HG02759 (cell line): ENCODE results near the gene CFAP299.

Experiments
- ATAC-seq: cut with Tn5 transposase; IDR thresholded peaks from one replicate; pipeline ENCODE4 v1.9.1; 2021; ENCODE audit warnings: mild to moderate bottlenecking, moderate library complexity; ENCODE audit not compliant: unreplicated experiment

Gene CFAP299

GRCh38 chr4:80803337-80803736, 467.8 kb downstream of the CFAP299 start:
- no peak for ATAC-seq

- no peak for ATAC-seq
These were observed 470.9 kb downstream of the CFAP299 start for GRCh38 chr4:80806472-80806871.

GRCh38 chr4:80809039-80809729, 473.7 kb downstream of the CFAP299 start:
- no peak for ATAC-seq

- no peak for ATAC-seq
These were observed 475.9 kb downstream of the CFAP299 start for GRCh38 chr4:80811406-80811805.

- no peak for ATAC-seq
These were observed 476.6 kb downstream of the CFAP299 start for GRCh38 chr4:80812145-80812544.

- no peak for ATAC-seq
These were observed 478.7 kb downstream of the CFAP299 start for GRCh38 chr4:80814266-80814665.

GRCh38 chr4:80831383-80832361, 496.1 kb downstream of the CFAP299 start:
- no peak for ATAC-seq

- ATAC-seq, result no peak
These were observed 503.8 kb downstream of the CFAP299 start for GRCh38 chr4:80839281-80839680.

- ATAC-seq, result no peak
These were observed 504.3 kb downstream of the CFAP299 start for GRCh38 chr4:80839792-80840191.

- ATAC-seq, result no peak
These were observed 504.9 kb downstream of the CFAP299 start for GRCh38 chr4:80840396-80840795.

- peak; percentile 90 for ATAC-seq
These were observed 506.2 kb downstream of the CFAP299 start for GRCh38 chr4:80841587-80842281.

GRCh38 chr4:80846210-80846609, 510.7 kb downstream of the CFAP299 start:
- ATAC-seq, result no peak

- no peak for ATAC-seq
These were observed 516.5 kb downstream of the CFAP299 start for GRCh38 chr4:80852061-80852460.

GRCh38 chr4:80873571-80873970, 538.0 kb downstream of the CFAP299 start:
- ATAC-seq, result no peak

GRCh38 chr4:80874979-80875378, 539.4 kb downstream of the CFAP299 start:
- no peak for ATAC-seq

GRCh38 chr4:80875642-80876041, 540.1 kb downstream of the CFAP299 start:
- peak; percentile 88 for ATAC-seq

GRCh38 chr4:80876810-80877209, 541.3 kb downstream of the CFAP299 start:
- peak; percentile 74 for ATAC-seq

GRCh38 chr4:80878218-80878617, 542.7 kb downstream of the CFAP299 start:
- ATAC-seq, result no peak

- peak; percentile 83 for ATAC-seq
These were observed 562.2 kb downstream of the CFAP299 start for GRCh38 chr4:80897537-80898303.

GRCh38 chr4:80900908-80901307, 565.4 kb downstream of the CFAP299 start:
- no peak for ATAC-seq

- ATAC-seq, result no peak
These were observed 567.5 kb downstream of the CFAP299 start for GRCh38 chr4:80903020-80903419.
